Transverse colon (tissue), 4 donors: ENCODE results near the gene SULT1A3.

Experiments
- EP300 ChIP-seq: sonication (generic); formaldehyde crosslinking; IDR thresholded peaks from one replicate; pipeline ENCODE4 v1.6.1; 2017; ENCODE audit warnings: antibody characterized with exemption, low read depth
- POLR2A ChIP-seq: fragments of 450-650 bp; IDR thresholded peaks from one replicate; pipeline ENCODE4 v1.6.1; 2016; ENCODE audit warnings: antibody characterized with exemption, mild to moderate bottlenecking, moderate library complexity
- POLR2AphosphoS5 ChIP-seq, 3 donors: sonication (generic); formaldehyde crosslinking; IDR thresholded peaks; one replicate each; pipeline ENCODE4 v1.6.1; 2016; ENCODE audit warnings: antibody characterized with exemption in 3 of 3
- TF ChIP-seq, protein P1 (sequence below), 5 experiments: fragments of 200-600 bp in 3 of 5; fragments of 450-650 bp in 2 of 5; sonication (generic) in 3 of 5; IDR thresholded peaks; 1 replicate in 2 of 5; 2 replicates in 3 of 5; pipeline ENCODE4 v1.5.1; 2016 to 2017; ENCODE audit warnings: antibody characterized with exemption in 5 of 5, inconsistent platforms in 3 of 5, mild to moderate bottlenecking in 2 of 5, moderate library complexity in 1 of 5

GRCh38 chr16:30186444-30186781 is 12.6 kb upstream of the SULT1A3 start:
- TF ChIP-seq, protein P1, sequence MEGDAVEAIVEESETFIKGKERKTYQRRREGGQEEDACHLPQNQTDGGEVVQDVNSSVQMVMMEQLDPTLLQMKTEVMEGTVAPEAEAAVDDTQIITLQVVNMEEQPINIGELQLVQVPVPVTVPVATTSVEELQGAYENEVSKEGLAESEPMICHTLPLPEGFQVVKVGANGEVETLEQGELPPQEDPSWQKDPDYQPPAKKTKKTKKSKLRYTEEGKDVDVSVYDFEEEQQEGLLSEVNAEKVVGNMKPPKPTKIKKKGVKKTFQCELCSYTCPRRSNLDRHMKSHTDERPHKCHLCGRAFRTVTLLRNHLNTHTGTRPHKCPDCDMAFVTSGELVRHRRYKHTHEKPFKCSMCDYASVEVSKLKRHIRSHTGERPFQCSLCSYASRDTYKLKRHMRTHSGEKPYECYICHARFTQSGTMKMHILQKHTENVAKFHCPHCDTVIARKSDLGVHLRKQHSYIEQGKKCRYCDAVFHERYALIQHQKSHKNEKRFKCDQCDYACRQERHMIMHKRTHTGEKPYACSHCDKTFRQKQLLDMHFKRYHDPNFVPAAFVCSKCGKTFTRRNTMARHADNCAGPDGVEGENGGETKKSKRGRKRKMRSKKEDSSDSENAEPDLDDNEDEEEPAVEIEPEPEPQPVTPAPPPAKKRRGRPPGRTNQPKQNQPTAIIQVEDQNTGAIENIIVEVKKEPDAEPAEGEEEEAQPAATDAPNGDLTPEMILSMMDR (IDR thresholded peaks at IDR 0.05): no peak
- TF ChIP-seq POLR2AphosphoS5 (IDR thresholded peaks at IDR 0.05): no peak
- TF ChIP-seq POLR2A: no peak
- TF ChIP-seq EP300: no peak
